IMR-90 (cell line): Measurements from ENCODE around the gene TAX1BP1. TPM values are rescaled to one million over a fixed set of nuclear protein-coding genes. Genes with fewer than 3 reads are reported as not detected.

Source experiments
- ATAC-seq: fragments of 200-7000 bp; cut with Tn5 transposase; 2 replicates; pipeline ENCODE4 v1.9.1; 2020; ENCODE audit warnings: low read depth, mild to moderate bottlenecking, moderate library complexity
- BruUV-seq: library from RNA; stranded (reverse); fragments of 400-500 nt; replicated peaks from 2 replicates; lab custom pipeline; 2021; lab: Mats Ljungman, UMichigan
- CTCF ChIA-PET: fragments of 300-600 bp; formaldehyde crosslinking; extraction: SDS; loops from one replicate; lab custom pipeline; 2021; ENCODE audit warnings: antibody characterized with exemption; lab: Yijun Ruan, JAX
- POLR2A ChIA-PET: fragments of 300-600 bp; sonication (Branson Sonifier 250); formaldehyde crosslinking; loops from one replicate; lab custom pipeline; 2022; ENCODE audit warnings: antibody characterized with exemption; ENCODE audit not compliant: unreplicated experiment; lab: Charles Lee
- DNase-seq: peaks from one replicate; pipeline ENCODE4 v3.0.0; 2013
- H2AFZ ChIP-seq: replicated peaks from 2 replicates; pipeline ENCODE3; 2013; ENCODE audit warnings: low read length, mild to moderate bottlenecking; ENCODE audit not compliant: poor library complexity
- H2AK5ac ChIP-seq: 2 replicates; pipeline ENCODE4 v1.6.1; 2013; ENCODE audit warnings: low read depth, low read length, inconsistent platforms
- H2AK9ac ChIP-seq: replicated peaks from 2 replicates; pipeline ENCODE3; 2013; ENCODE audit warnings: mild to moderate bottlenecking, low read depth, low read length, moderate library complexity; ENCODE audit not compliant: poor library complexity
- H2BK120ac ChIP-seq: 2 replicates; pipeline ENCODE4 v1.6.1; 2013; ENCODE audit warnings: low read depth, low read length, inconsistent platforms
- H2BK15ac ChIP-seq: 3 replicates; pipeline ENCODE4 v1.6.1; 2013; ENCODE audit warnings: low read depth, low read length, inconsistent platforms
- H2BK20ac ChIP-seq: 2 replicates; pipeline ENCODE4 v1.6.1; 2013; ENCODE audit warnings: low read depth, mild to moderate bottlenecking, inconsistent platforms, low read length, moderate library complexity
- H2BK5ac ChIP-seq: 2 replicates; pipeline ENCODE4 v1.6.1; 2013; ENCODE audit warnings: mild to moderate bottlenecking, low read depth, low read length, inconsistent platforms; ENCODE audit not compliant: poor library complexity, severe bottlenecking
- H3K14ac ChIP-seq: replicated peaks from 2 replicates; pipeline ENCODE4 v1.6.1; 2013; ENCODE audit warnings: low read depth, low read length, inconsistent platforms
- H3K18ac ChIP-seq: 2 replicates; pipeline ENCODE4 v1.6.1; 2013; ENCODE audit warnings: low read depth, low read length, control low read depth
- H3K23ac ChIP-seq: 2 replicates; pipeline ENCODE4 v1.6.1; 2013; ENCODE audit warnings: low read depth, low read length, inconsistent platforms
- H3K27ac ChIP-seq: 2 replicates; pipeline ENCODE4 v1.5.1; 2013; ENCODE audit warnings: mild to moderate bottlenecking, control low read depth, low read length; ENCODE audit not compliant: insufficient read depth
- H3K27me3 ChIP-seq: 2 replicates; pipeline ENCODE4 v1.6.1; 2013; ENCODE audit warnings: low read length; ENCODE audit not compliant: control insufficient read depth, insufficient read depth
- H3K36me3 ChIP-seq: 2 replicates; pipeline ENCODE4 v1.6.1; 2013; ENCODE audit warnings: low read length, mixed read lengths; ENCODE audit not compliant: control insufficient read depth, insufficient read depth
- H3K4ac ChIP-seq: 2 replicates; pipeline ENCODE4 v1.6.1; 2013; ENCODE audit warnings: low read depth, low read length, inconsistent platforms
- H3K4me1 ChIP-seq: 2 replicates; pipeline ENCODE4 v1.6.1; 2013; ENCODE audit warnings: low read length, mixed read lengths; ENCODE audit not compliant: control insufficient read depth, insufficient read depth
- H3K4me2 ChIP-seq: 2 replicates; pipeline ENCODE4 v1.6.1; 2013; ENCODE audit warnings: low read depth, mild to moderate bottlenecking, control low read depth, low read length, moderate library complexity
- H3K4me3 ChIP-seq: 2 replicates; pipeline ENCODE4 v1.5.1; 2013; ENCODE audit warnings: low read depth, mild to moderate bottlenecking, control low read depth, low read length, moderate library complexity; ENCODE audit not compliant: insufficient read depth
- H3K56ac ChIP-seq: 2 replicates; pipeline ENCODE4 v1.6.1; 2013; ENCODE audit warnings: low read length, inconsistent platforms; ENCODE audit not compliant: insufficient read depth; ENCODE audit errors: extremely low read depth
- H3K79me1 ChIP-seq, 2 experiments: 2 replicates each; pipeline ENCODE4 v1.6.1; 2013; ENCODE audit warnings: low read length in 2 of 2, inconsistent platforms in 1 of 2, low read depth in 1 of 2
- H3K9ac ChIP-seq: 2 replicates; pipeline ENCODE4 v1.6.1; 2013; ENCODE audit warnings: low read depth, low read length, control low read depth
- H3K9me1 ChIP-seq: 2 replicates; pipeline ENCODE4 v1.6.1; 2013; ENCODE audit warnings: low read length, inconsistent platforms; ENCODE audit not compliant: insufficient read depth
- H3K9me3 ChIP-seq: 2 replicates; pipeline ENCODE4 v1.6.1; 2013; ENCODE audit warnings: low read length; ENCODE audit not compliant: control insufficient read depth, insufficient read depth
- H4K20me1 ChIP-seq: 2 replicates; pipeline ENCODE4 v1.6.1; 2013; ENCODE audit warnings: low read length, inconsistent platforms; ENCODE audit not compliant: insufficient read depth
- H4K5ac ChIP-seq: 2 replicates; pipeline ENCODE4 v1.6.1; 2013; ENCODE audit warnings: mild to moderate bottlenecking, low read depth, low read length, control low read depth
- H4K8ac ChIP-seq, 2 experiments: 2 replicates each; pipeline ENCODE4 v1.6.1; 2013; ENCODE audit warnings: low read depth in 2 of 2, low read length in 2 of 2, control low read depth in 1 of 2, inconsistent platforms in 1 of 2
- H4K91ac ChIP-seq: 2 replicates; pipeline ENCODE4 v1.6.1; 2013; ENCODE audit warnings: low read depth, low read length, inconsistent platforms; ENCODE audit not compliant: insufficient read depth
- BHLHE40 ChIP-seq: fragments of 150-350 bp; IDR thresholded peaks from 2 replicates; pipeline ENCODE4 v1.6.1; 2016; ENCODE audit warnings: mild to moderate bottlenecking, low read depth, low read length
- CEBPB ChIP-seq: IDR thresholded peaks from 2 replicates; pipeline ENCODE4 v1.6.1; 2012; ENCODE audit warnings: low read depth, low read length, improper control_type of control experiment
- CHD1 ChIP-seq: IDR thresholded peaks from 2 replicates; pipeline ENCODE4 v1.6.1; 2012; ENCODE audit warnings: low read depth, low read length, improper control_type of control experiment
- FOS ChIP-seq: fragments of 150-350 bp; IDR thresholded peaks from 2 replicates; pipeline ENCODE4 v1.6.1; 2016; ENCODE audit warnings: low read depth, low read length
- MAFK ChIP-seq: IDR thresholded peaks from 2 replicates; pipeline ENCODE4 v1.6.1; 2012; ENCODE audit warnings: low read depth, low read length, improper control_type of control experiment
- MAZ ChIP-seq: IDR thresholded peaks from 2 replicates; pipeline ENCODE4 v1.6.1; 2012; ENCODE audit warnings: low read depth, mild to moderate bottlenecking, low read length, improper control_type of control experiment, moderate library complexity, borderline replicate concordance
- MXI1 ChIP-seq: IDR thresholded peaks from 2 replicates; pipeline ENCODE4 v1.6.1; 2012; ENCODE audit warnings: low read depth, mild to moderate bottlenecking, low read length, moderate library complexity, borderline replicate concordance
- NFE2L2 ChIP-seq: fragments of 150-350 bp; IDR thresholded peaks from 2 replicates; pipeline ENCODE4 v1.6.1; 2016; ENCODE audit warnings: low read depth, mild to moderate bottlenecking, low read length
- POLR2A ChIP-seq: IDR thresholded peaks from 2 replicates; pipeline ENCODE4 v1.6.1; 2012; ENCODE audit warnings: mild to moderate bottlenecking, low read depth, low read length
- RAD21 ChIP-seq: IDR thresholded peaks from 2 replicates; pipeline ENCODE4 v1.6.1; 2012; ENCODE audit warnings: low read length, improper control_type of control experiment
- RCOR1 ChIP-seq: IDR thresholded peaks from 2 replicates; pipeline ENCODE4 v1.6.1; 2012; ENCODE audit warnings: mild to moderate bottlenecking, low read length, improper control_type of control experiment; ENCODE audit not compliant: insufficient replicate concordance
- RFX5 ChIP-seq: IDR thresholded peaks from 2 replicates; pipeline ENCODE4 v1.8.0; 2012; ENCODE audit warnings: low read depth, mild to moderate bottlenecking, low read length, moderate library complexity
- SMC3 ChIP-seq: fragments of 150-350 bp; IDR thresholded peaks from 2 replicates; pipeline ENCODE4 v1.6.1; 2016; ENCODE audit warnings: low read depth, mild to moderate bottlenecking, antibody characterized with exemption, low read length, moderate library complexity
- WGBS, 2 experiments: methylation state at CpG; one replicate each; pipeline versions ENCODE4 v1.1.5 to v1.1.7; 2013; ENCODE audit warnings: missing lambda C conversion rate in 2 of 2; ENCODE audit not compliant: insufficient read length in 1 of 2; ENCODE audit errors: extremely low coverage in 2 of 2; 5-methylcytosine and 5-hydroxymethylcytosine counted together
- dilution Hi-C: fragments of 300-500 bp; cut with HindIII; formaldehyde crosslinking; loops from one replicate; pipeline ENCODE4 v1.14.3; 2018; ENCODE audit warnings: low sequenced_read_pairs; ENCODE audit not compliant: unreplicated experiment
- in situ Hi-C: fragments of 300-500 bp; cut with MboI; formaldehyde crosslinking; loops from 3 replicates; pipeline ENCODE4 v1.14.3; 2019; ENCODE audit warnings: low sequenced_read_pairs, inconsistent platforms, mixed read lengths
- intact Hi-C: fragments of 100-400 bp; cut with micrococcal nuclease; formaldehyde crosslinking; loops from 2 replicates; pipeline ENCODE4 v1.10.0; 2022
- polyA plus RNA-seq, 3 experiments: library from polyadenylated mRNA; depleted of rRNA; stranded (reverse); fragments of >200 nt; gene quantifications; 2 replicates each; pipeline ENCODE4 v1.2.3, GENCODE V29; 2012; ENCODE audit warnings: low replicate concordance in 1 of 3
- total RNA-seq: library from RNA; depleted of rRNA; stranded (reverse); fragments of >200 nt; gene quantifications from 2 replicates; pipeline ENCODE4 v1.2.3, GENCODE V29; 2012
- TF ChIP-seq, protein P1 (sequence below): fragments of 150-350 bp; IDR thresholded peaks from 2 replicates; pipeline ENCODE4 v1.6.1; 2016; ENCODE audit warnings: low read depth, mild to moderate bottlenecking, low read length, moderate library complexity, borderline replicate concordance
- TF ChIP-seq, protein P2 (sequence below): conservative IDR thresholded peaks from 2 replicates; pipeline ENCODE4 v1.5.1; 2012; ENCODE audit warnings: mild to moderate bottlenecking, low read depth, low read length, improper control_type of control experiment
- TF ChIP-seq, protein P3 (sequence below): fragments of 150-350 bp; IDR thresholded peaks from 2 replicates; pipeline ENCODE4 v1.6.1; 2017; ENCODE audit warnings: mild to moderate bottlenecking, antibody characterized with exemption, low read length, low read depth

Gene TAX1BP1
- total and polyA plus RNA-seq, 2 of the 4 experiments (the other 2 are of a cell fraction) = 49.0 to 52.7 TPM

DNA sequence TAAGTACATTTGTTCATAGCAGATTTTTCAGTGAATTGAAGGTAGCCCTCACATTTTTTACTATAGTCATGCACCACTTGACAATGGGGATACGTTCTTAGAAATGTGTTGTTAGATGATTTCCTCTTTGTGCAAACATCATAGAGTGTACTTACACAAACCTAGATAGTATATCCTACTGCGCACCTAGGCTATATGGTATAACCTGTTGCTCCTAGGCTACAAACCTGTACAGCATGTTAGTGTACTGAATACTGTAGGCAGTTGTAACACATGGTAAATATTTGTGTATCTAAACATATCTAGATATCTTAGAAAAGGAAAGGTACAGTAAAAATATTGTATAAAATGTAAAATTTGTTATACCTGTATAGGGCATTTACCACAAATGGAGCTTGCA is 41.2 kb downstream of the TAX1BP1 start:
- Histone ChIP-seq H3K56ac (no peak overlapping the region), H4K5ac (no peak overlapping the region), H3K23ac (no peak overlapping the region), H3K18ac (no peak overlapping the region), H3K9me1 (no peaks in the 10 kb centered on the region), H3K4me3 (no peak overlapping the region), H2AK5ac (no peak overlapping the region), H2BK20ac (no peak overlapping the region), H3K79me1 (peaks cover 12 to 34% of the 10 kb centered on the region in 2 experiments; a peak in 3 of 4 replicates), H3K27me3 (no peaks in the 10 kb centered on the region), H2AFZ (no peak overlapping the region), H3K27ac (no peak overlapping the region), H2BK5ac (no peak overlapping the region), H3K4me1 (no peaks in the 10 kb centered on the region), H4K20me1 (peaks cover 7% of the 10 kb centered on the region), H2BK15ac (no peak overlapping the region), H4K91ac (no peak overlapping the region), H3K9ac (no peak overlapping the region), H4K8ac (no peak overlapping the region), H3K4ac (no peak overlapping the region), H2BK120ac (no peak overlapping the region), H3K4me2 (no peak overlapping the region), H2AK9ac (no peak overlapping the region), H3K14ac (no peak overlapping the region), H3K36me3 (peaks cover 6% of the 10 kb centered on the region), H3K9me3 (no peaks in the 10 kb centered on the region)
- dilution Hi-C loops = no loop called here
- ATAC-seq (no peak), DNase-seq (no peak)
- CTCF ChIA-PET = no interaction called here
- no TSS peak for BruUV-seq
- intact Hi-C loops = loop anchor here (5.0 kb wide), 2 partner anchors 141 to 316 kb away; no protein-coding TSS in a partner anchor
- no CpG with 5 or more reads among the region's 2 CpGs for WGBS, 2 experiments
- POLR2A ChIA-PET = no interaction called here
- in situ Hi-C loops = loop anchor here (25.0 kb wide), 1 partner anchor 231 kb away; no protein-coding TSS in a partner anchor
- TF ChIP-seq BHLHE40 (no peak), RFX5 (no peak), FOS (no peak), MAFK (no peak), POLR2A (no peak), RCOR1 (no peak), CHD1 (no peak), CEBPB (no peak), NFE2L2 (no peak), MXI1 (no peak), MAZ (no peak), RAD21 (no peak), SMC3 (no peak)
- TF ChIP-seq, protein P1, sequence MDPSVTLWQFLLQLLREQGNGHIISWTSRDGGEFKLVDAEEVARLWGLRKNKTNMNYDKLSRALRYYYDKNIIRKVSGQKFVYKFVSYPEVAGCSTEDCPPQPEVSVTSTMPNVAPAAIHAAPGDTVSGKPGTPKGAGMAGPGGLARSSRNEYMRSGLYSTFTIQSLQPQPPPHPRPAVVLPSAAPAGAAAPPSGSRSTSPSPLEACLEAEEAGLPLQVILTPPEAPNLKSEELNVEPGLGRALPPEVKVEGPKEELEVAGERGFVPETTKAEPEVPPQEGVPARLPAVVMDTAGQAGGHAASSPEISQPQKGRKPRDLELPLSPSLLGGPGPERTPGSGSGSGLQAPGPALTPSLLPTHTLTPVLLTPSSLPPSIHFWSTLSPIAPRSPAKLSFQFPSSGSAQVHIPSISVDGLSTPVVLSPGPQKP = no peak
- TF ChIP-seq, protein P2, sequence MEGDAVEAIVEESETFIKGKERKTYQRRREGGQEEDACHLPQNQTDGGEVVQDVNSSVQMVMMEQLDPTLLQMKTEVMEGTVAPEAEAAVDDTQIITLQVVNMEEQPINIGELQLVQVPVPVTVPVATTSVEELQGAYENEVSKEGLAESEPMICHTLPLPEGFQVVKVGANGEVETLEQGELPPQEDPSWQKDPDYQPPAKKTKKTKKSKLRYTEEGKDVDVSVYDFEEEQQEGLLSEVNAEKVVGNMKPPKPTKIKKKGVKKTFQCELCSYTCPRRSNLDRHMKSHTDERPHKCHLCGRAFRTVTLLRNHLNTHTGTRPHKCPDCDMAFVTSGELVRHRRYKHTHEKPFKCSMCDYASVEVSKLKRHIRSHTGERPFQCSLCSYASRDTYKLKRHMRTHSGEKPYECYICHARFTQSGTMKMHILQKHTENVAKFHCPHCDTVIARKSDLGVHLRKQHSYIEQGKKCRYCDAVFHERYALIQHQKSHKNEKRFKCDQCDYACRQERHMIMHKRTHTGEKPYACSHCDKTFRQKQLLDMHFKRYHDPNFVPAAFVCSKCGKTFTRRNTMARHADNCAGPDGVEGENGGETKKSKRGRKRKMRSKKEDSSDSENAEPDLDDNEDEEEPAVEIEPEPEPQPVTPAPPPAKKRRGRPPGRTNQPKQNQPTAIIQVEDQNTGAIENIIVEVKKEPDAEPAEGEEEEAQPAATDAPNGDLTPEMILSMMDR = no peak
- TF ChIP-seq, protein P3, sequence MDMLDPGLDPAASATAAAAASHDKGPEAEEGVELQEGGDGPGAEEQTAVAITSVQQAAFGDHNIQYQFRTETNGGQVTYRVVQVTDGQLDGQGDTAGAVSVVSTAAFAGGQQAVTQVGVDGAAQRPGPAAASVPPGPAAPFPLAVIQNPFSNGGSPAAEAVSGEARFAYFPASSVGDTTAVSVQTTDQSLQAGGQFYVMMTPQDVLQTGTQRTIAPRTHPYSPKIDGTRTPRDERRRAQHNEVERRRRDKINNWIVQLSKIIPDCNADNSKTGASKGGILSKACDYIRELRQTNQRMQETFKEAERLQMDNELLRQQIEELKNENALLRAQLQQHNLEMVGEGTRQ = no peak
